Activated CD4-positive, alpha-beta T cell treated with anti-CD3 and anti-CD28 coated beads, Interleukin-2, amount 50 U/mL, for 1 hour (primary cell): ENCODE measurements around the gene DMD.
"Not testable (repeated sequence)": the region's sequence is repeated elsewhere in the genome, so short reads cannot be mapped to it uniquely, and the experiment has no call there.

ENCODE experiments used
- DNase-seq: peaks from one replicate; pipeline ENCODE4 v3.0.0-alpha.2; 2020

DMD gene

GRCh38 chrX:32451954-32452695, 759.2 kb downstream of the DMD start:
- no peak for DNase-seq

GRCh38 chrX:32448945-32449344, 762.4 kb downstream of the DMD start:
- no peak for DNase-seq

GRCh38 chrX:32448320-32448719, 763.0 kb downstream of the DMD start:
- DNase-seq: no peak

- no peak for DNase-seq
Observed at GRCh38 chrX:32447640-32448039, 763.7 kb downstream of the DMD start.

GRCh38 chrX:32443841-32444240, 767.5 kb downstream of the DMD start:
- DNase-seq: no peak

- no peak for DNase-seq
Observed at GRCh38 chrX:32421266-32421665, 790.1 kb downstream of the DMD start.

GRCh38 chrX:32408389-32408788, 803.0 kb downstream of the DMD start:
- DNase-seq: peak; percentile 0

GRCh38 chrX:32397562-32398216, 813.7 kb downstream of the DMD start:
- no peak for DNase-seq

GRCh38 chrX:32395878-32396277, 815.5 kb downstream of the DMD start:
- DNase-seq: no peak

GRCh38 chrX:32392655-32393054, 818.7 kb downstream of the DMD start:
- DNase-seq: no peak

- DNase-seq: no peak
Observed at GRCh38 chrX:32370456-32371205, 840.7 kb downstream of the DMD start.

GRCh38 chrX:32293962-32294700, 917.2 kb downstream of the DMD start:
- no peak for DNase-seq

- DNase-seq: no peak
Observed at GRCh38 chrX:32289356-32289755, 922.0 kb downstream of the DMD start.

- no peak for DNase-seq
Observed at GRCh38 chrX:32281853-32282252, 929.5 kb downstream of the DMD start.

- DNase-seq: no peak
Observed at GRCh38 chrX:32280921-32281320, 930.4 kb downstream of the DMD start.

- no peak for DNase-seq
Observed at GRCh38 chrX:32280489-32280888, 930.9 kb downstream of the DMD start.

GRCh38 chrX:32276153-32276552, 935.2 kb downstream of the DMD start:
- DNase-seq: no peak

GRCh38 chrX:32269866-32270265, 941.5 kb downstream of the DMD start:
- DNase-seq: no peak

GRCh38 chrX:32268207-32268606, 943.1 kb downstream of the DMD start:
- no peak for DNase-seq

- DNase-seq: no peak
Observed at GRCh38 chrX:32267796-32268195, 943.6 kb downstream of the DMD start.

GRCh38 chrX:32246675-32247074, 964.7 kb downstream of the DMD start:
- not testable (repeated sequence) for DNase-seq

- no peak for DNase-seq
Observed at GRCh38 chrX:32195611-32196010, 1015.7 kb downstream of the DMD start.

- DNase-seq: no peak
Observed at GRCh38 chrX:32191316-32191715, 1020.0 kb downstream of the DMD start.
